GM19397 (cell line): ENCODE measurements around the gene SDK2.

Experiments used
- ATAC-seq: cut with Tn5 transposase; IDR thresholded peaks from one replicate; pipeline ENCODE4 v1.9.1; 2021; ENCODE audit warnings: mild to moderate bottlenecking, moderate library complexity; ENCODE audit not compliant: unreplicated experiment

The SDK2 gene

DNA sequence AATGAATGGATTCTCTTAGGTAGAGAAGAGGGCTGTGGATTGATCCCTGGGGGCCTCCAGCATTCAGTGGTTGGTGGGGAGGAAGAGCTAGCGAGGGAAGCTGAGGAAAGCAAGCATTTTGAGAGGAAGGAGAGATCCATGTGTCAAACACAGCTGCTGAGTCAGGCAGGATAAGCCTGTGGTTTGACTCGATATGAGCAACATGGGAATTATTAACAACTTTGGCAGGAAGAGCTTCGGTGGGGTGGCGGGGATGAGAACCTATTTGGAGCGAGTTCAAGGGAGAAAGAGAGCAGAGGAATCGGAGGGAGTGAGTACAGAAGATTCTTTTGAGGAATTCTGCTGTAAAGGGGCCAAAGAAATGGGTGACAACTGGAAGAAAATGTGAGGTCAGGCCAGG lies 273.0 kb downstream of the SDK2 start:
- ATAC-seq: no peak

DNA sequence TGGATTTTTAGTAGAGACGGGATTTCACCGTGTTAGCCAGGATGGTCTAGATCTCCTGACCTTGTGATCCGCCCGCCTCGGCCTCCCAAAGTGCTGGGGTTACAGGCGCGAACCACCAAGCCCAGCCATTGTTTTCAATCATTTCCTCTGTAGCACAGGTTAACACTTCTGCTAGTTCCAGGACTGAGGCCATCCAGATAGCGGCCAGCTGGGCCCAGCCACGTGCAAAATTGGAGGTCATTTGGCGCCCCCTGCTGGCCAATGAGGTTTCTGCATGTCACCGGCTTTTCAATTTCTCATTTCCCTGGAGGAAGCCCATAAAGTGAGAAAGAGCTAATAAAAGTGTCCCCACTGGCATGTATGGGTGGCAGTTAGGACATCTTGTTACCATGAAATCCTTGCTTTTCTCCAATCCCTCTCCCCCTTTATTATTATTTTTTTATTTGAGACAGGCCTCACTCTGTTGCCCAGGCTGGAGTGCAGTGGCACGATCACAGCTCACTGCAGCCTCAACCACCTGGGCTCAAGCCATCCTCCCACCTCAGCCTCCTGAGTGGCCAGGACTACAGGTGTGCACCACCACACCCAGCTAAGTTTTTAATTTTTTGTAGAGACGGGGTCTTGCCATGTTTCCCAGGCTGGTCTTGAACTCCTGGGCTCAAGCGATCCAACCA lies 274.3 kb downstream of the SDK2 start:
- ATAC-seq: peak; percentile 61

DNA sequence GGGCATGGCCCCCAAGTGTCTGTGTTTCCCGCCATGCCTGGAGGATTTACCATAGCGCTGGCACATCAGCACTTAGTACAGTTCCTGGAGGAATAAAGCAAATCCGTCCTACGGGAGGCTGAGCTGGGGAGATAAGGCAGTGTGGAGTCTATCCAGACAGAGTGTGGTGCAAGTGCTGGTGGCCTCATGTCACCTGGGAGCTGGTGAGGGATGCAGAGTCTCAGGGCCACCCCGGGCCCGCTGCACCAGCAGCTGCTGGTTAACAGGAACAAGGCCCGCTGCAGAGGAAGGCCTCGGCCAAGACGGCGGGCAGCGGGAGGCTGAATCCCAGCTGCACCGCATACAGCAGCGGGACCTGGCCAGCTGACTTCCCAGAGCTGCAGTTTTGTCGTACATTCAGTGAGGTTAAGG lies 275.1 kb downstream of the SDK2 start:
- ATAC-seq: no peak

DNA sequence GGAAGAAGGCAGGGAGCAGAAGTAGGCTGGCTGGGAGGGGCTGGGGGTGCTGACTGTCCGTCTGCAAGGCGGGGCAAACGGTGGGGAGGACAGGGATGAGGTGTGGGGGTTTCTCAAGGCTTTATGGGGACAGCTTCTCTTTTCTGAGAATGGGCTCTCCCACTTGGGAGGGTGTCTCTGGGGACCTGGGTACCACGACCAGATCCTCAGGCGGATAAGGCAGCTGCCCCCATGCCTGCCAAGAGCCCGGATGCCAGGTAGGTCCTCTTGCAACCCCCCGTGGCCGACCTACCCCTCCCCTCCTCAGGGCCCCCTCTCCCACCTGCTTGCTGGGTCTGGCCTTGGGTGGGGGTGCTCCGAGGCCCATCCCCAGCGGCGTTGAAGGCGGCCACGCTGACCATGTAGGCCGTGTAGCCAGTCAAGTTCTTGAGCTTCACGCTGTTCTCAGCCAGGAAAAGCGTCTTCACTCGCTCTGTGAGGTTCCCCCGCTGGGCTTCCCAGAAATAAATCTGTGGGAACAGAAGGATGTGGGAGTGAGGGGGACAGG lies 276.1 kb downstream of the SDK2 start:
- no peak for ATAC-seq

DNA sequence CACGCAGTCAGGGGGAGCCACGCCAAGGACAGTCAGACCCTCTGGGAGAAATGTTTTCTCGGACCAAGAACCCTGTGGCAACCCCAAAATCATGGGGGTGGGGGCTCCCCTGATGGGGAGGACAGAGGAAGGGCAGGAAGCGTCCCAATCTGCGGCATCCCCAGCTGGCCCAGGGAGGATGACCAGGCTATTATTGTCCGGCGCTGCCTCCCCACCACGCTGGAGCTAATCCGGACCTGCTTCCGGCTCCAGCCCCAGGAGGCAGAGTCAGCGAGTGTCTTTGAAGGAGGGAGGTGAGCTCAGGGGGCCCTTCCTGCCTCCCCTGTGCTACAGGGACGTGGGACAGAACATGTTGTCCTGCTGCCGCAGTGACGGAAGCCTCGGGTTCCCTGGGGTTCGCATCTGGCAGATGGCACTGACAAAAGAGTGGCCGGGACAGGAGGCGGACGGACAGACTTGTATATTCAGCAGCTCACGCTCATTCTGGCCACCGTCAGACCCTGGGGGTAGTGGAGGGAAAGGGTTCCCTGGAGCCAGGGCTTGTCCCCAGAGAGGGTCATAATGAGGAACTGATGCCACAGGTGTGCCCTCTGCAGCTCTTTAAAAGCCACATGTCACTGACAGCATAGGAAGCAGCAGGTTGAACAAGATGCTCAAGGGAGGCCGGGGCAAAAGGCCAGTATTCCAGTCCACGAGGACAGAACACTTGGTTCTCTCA lies 278.2 kb downstream of the SDK2 start:
- no peak for ATAC-seq

DNA sequence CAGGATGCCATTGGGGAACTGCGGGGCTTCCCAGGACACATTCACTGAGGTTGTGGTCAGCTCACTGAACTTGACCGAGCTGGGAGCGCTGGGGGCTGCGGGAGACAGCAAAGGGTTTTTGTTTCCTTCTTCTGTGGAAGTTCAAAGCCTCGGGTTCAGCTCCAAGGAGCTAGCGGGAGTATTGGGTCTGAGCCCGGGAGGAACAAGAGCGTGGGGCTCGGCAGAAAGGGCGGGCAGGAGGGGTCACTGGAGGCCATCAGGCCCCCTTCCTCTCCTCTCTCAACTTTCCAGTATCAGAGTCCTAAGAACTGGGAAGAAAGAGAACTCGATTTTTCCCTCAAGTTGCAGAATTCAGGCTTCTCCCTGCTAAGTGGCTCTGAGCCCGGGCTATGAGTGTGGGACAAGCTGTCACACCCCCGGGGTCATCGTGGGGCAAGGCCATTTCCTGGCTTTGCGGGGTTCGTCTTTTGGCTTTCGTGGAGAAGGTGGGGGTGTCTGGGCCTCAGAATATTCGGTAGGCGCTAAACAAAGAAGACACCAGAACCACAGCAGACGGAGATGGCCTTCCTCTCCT lies 278.9 kb downstream of the SDK2 start:
- ATAC-seq: no peak

DNA sequence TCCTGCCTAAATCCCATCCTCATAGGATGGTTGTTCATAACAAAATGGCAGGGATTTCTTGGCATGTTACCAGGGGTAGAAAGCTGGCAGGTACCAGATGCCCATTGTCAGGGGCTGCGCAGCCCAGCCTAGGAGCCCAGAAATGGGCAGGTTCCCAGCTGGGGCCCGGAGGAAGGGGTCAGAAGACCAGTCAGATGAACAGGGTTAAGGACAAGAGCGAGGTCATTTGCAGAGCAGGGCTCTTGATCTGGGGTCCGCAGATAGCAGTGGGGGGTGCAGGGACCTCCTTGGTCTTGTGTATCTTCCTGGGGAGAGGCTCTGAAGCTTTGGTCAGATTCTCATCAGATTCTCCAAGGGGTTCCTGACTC lies 280.1 kb downstream of the SDK2 start:
- ATAC-seq: no peak

DNA sequence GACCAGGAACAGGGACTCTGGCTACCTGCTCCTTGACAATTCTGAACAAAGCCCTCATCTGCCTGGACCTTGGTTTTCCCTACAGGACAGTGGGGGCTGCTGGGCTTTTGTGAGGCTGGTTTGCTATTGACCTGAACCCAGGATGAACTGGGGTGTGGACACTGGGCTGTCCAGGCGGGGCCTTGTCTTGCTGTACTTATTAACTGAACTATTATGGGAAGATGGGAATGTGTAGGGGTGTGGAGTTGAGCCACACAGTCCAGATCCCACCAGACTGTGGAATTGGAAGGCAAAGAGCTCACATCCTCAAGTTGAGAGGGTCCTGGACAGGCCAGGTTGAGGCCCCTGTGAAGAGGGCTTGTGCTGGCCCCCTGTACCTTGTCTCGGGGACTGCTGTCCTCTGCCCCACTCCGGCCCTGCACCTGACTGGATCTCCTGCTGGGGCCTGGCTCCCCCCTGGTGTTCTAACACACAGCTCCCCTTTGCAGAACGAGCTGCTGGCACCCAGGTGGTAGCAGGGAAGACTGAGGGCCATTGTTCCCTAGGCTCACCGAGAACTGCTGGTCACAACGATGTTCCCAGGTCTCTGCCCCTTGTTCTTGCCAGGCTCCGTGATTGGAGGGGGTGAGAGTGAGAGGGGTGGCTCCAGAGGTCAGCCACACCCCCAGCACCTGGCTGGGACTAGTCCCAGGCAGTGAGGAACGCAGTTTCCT lies 280.6 kb downstream of the SDK2 start:
- no peak for ATAC-seq

DNA sequence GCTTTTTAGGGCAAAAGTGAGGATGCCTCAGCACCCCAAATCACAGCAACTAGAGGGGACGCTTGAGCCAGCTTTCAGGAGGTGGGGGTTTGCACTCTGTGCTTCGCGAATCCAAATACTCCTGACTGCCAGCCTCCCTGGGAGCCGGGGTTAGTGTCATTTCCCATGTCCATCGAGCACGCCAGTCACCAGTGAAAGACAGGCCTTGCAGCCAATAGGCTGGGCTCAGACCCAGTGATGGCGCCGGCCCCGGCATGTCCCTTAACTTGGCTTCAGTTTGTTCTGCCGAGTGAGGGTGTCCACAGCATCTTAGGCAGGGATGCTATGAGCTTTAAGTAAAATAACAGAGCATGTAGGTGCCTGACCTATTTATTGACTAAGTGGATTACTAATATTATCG lies 281.5 kb downstream of the SDK2 start:
- no peak for ATAC-seq

DNA sequence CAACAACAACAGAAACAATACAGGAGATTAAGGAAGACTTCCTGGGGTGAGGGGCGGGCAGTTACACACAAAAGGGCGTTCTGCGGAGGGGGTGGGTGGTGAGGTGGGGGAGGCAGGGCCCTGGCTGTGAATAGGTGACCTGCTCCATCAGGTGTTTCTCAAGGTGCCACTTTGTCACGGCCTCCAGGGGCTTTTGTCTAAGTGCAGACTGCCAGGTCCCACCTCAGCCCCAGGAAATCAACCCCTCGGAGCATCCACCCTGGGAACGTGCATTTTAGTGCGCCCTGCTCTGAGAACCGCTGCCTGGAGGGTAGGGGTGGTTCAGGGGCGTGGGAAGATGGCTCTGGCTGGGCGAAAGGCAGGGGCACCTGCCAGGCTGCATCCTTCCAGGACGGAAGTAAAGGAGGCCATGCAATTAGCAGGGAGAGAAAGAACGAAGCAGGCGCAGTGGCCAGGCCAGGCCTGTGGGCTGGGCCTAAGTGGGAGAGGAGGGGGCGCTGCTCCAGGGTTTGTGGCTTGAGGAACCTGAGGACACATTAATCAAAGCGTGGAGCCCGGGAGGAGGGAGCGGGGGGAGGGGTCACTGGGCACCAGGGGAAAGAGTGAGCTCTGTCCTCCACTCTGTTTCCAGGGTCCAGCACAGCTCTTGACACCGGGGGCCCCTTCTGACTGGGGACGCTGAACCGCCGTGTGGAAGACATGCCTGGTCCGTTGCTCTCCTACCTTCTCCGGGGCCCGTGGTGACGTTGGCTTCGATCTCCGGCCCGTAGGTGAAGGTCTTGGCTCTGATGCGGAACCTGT lies 283.1 kb downstream of the SDK2 start:
- no peak for ATAC-seq

DNA sequence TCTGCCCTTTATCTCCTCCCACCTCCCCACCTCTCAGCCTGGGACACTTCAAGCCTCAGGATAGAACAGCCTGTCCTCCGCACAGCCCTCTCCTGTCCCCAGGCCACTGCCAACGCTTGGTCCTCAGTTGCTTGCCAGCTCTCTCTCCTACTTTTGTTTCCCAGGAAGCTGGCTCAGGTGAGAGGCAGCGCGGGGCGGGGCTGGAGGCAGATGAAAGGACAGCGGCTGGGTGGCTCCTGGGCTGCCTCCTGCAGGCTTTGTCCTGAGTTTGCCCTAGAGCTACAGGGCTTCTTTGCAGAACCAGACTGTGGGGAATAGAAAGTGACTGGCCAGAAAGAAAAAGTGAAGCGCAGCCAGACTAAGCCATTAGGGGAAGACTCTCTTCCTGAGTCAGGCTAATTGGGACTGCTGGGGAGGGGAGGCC lies 284.2 kb downstream of the SDK2 start:
- ATAC-seq: no peak

DNA sequence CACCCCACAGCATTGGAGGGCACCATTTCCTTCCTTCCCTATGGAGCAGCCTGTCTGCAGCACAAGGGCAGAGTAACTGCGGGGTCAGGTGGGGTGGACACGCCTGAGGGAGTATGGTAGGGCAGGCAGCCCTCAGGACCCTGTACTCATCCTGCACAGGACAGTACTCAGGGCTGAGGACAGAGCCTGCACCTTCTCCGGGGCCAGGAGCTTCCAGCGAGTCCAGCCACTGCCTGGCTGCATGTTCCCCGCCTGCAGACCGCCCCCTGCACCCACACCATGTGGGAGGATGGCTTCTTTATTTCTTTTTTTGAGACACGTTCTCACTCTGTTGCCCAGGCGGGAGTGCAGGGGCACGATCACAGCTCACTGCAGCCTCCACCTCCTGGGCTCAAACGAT lies 284.9 kb downstream of the SDK2 start:
- ATAC-seq: no peak

DNA sequence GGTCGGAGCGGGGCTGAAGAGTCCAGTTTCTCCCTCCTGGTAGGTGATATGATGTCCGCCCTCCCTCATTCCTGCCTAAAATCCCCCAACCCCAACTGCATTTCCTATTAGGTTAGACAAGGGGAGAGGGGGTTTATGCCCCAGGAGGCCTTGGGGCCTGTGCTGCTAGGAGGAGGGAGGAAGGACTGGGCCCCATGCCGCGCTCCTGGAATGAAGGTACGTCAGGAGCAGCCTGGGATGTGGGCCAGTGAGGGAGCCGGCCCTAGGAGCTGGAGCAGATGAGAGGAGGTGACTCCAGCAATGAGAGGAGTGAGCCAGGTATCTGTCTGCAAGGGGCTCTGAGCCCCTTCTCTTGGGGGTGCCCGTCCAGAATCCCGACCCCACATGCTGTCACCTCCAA lies 285.6 kb downstream of the SDK2 start:
- no peak for ATAC-seq

DNA sequence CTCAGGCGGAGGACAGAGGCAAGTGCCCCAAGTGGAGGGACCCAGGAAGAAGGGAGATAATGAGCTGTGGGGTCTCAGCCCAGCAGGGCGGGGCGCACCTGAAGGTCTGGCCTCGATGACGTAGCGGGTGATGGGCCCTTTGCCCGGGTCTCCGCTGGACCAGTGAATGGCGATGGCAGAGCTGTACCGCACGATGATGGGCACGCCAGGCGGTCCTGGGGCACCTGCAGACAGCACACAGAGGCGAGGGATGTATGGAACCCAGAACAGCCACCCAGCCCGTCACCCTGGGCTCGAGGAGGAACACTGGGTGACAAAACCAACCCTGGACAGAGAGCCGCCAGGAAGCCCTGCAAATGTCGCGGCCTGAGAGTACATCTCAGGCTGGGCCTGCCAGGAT lies 286.3 kb downstream of the SDK2 start:
- ATAC-seq: no peak

DNA sequence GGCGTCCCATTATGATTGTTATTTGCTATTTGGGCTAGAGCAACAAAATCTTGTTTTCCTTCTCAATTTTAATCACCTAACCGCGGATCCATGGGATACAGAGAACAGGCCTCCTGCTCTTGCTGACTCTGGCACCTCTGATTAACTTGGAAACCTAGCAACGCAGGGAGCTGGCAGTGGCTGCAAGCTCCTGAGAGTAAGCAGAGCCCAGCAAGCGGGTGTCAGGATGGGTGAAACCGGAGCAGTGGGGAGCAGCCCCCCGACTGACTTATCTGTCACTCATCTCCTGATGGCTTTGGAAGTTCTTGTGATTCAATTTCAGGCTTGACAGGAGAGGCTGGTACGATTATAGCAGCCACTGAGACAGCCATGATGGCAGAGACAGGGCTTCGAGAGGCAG lies 286.9 kb downstream of the SDK2 start:
- no peak for ATAC-seq

DNA sequence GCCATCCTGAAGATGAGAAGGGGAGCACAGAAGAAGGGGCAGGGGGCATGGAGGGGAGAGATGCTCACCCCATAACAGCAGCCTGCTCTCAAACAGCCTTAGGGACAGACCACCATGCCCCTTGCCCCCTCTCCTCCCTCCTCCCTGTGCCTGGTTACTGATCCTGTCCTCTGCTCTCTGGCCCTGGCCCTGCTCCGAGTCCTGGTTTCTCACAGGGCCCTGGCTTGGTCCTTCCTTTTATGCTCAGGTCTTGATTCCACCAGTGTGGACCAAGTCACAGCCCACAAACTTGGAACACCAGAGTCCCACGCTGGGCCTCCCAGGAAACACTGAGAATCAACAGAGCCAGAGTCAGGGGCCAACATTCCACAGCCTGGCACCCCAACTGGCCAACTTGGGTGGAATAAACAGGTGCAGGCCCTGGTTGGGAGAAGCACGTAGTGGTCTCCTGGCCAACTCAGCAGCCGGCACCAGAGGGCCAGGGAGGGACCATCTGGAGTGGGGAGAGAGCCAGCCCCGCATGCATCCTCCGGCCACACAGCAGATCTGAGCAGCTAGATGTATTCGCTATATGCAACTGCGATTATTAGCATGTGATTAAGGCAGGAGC lies 287.6 kb downstream of the SDK2 start:
- ATAC-seq: no peak

DNA sequence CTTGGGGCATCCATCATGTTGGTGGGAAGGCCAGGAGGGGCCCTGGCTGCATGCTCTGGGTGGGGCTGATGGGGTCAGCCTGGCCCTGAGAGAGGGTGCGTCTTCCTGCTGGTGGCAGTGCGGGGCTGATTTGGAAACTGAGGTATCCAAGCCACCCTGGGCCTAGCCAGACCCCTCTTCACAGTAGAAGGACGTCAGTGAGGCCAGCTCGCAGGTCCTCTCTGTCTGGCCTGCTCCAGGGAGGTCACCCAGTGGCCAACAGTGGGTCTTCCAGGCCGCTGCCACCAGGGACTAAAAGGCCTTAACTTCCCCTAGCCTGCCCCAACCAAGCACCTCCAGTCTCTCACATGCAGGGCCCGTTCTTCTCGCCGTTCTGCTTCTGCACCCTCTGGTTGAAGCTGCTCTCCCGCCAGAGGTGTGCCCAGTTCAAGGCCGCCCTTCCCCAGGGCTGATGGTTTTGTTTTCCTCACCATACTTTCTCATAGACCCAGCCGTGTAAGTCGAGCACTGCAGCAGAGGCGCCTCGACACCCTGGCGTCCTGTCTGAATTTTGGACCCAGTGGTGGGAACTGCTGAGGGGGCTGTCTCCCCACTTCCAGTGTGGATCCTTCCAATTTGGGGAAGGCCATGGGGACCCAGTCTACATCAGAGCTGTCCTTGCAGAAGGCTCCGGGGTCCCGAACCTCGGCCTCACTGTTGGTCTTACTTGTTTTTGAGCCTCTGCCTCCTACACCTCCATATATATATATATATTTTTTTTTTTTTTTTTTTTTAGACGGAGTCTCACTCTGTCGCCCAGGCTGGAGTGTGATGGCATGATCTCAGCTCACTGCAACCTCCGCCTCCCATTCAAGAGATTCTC lies 289.6 kb downstream of the SDK2 start:
- no peak for ATAC-seq

DNA sequence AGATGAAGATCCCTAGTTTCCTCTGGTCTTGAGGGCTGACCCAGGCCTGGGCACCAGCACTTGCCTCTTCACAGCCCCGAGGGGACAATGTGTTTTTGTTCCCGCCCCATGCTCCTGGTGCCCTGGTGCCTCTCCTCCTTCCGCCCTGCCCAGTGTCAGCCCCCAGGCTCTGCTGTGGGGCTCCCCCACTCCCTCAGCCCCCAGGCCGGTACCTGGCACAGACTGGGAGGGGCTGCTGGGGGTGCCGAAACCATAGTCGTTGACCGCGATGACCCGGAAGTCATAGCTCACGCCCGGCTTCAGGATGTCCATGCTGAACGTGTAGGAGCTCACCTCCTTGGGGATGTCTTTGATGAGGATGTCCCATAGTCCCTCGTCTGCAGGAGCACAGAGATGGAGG lies 292.0 kb downstream of the SDK2 start:
- no peak for ATAC-seq

DNA sequence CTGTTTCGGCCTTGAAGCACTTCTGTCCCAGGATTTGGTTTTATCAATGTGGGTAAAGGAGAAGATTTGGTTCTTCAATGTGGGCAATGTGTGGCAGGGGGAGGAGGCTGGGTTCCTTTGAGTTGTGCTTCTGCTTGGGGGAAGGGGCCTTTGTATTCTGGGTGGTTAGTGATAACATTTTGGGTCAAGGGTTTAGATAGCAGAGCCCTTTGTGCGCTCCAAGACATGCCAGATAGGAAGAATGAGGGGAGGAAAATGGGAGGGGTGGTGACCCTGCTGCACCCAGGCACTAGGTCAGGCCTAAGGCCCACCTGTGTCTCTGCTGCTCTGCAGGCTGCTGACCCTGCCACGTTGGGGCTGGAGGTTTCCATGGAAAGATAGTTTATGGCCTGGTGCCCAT lies 292.5 kb downstream of the SDK2 start:
- ATAC-seq: no peak
